Measurements from ENCODE around the gene TRPC6.

GRCh38 chr11:101439488-101439887 is 144.3 kb downstream of the TRPC6 start:
- TF ChIP-seq TAF1 (IDR thresholded peaks at IDR 0.05; ENCODE audit: low read depth) (no peak), CTCF (IDR thresholded peaks at IDR 0.05; ENCODE audit: poor library complexity, severe bottlenecking) (no peak), SMC3 (conservative IDR thresholded peaks at IDR 0.05; ENCODE audit: poor library complexity) (no peak)
